PC-9 (cell line): ENCODE measurements around the gene PRRC1.

ENCODE experiments used
- EZH2 ChIP-seq: fragments of 200-600 bp; sonication (generic); IDR thresholded peaks from 2 replicates; pipeline ENCODE4 v1.8.0; 2017; ENCODE audit warnings: antibody characterized with exemption, low read depth
- TF ChIP-seq, protein P1 (sequence below): fragments of 200-600 bp; sonication (generic); conservative IDR thresholded peaks from 2 replicates; pipeline ENCODE4 v1.6.1; 2017; ENCODE audit warnings: mixed run types, antibody characterized with exemption, mild to moderate bottlenecking, moderate library complexity

- TF ChIP-seq, protein P1, sequence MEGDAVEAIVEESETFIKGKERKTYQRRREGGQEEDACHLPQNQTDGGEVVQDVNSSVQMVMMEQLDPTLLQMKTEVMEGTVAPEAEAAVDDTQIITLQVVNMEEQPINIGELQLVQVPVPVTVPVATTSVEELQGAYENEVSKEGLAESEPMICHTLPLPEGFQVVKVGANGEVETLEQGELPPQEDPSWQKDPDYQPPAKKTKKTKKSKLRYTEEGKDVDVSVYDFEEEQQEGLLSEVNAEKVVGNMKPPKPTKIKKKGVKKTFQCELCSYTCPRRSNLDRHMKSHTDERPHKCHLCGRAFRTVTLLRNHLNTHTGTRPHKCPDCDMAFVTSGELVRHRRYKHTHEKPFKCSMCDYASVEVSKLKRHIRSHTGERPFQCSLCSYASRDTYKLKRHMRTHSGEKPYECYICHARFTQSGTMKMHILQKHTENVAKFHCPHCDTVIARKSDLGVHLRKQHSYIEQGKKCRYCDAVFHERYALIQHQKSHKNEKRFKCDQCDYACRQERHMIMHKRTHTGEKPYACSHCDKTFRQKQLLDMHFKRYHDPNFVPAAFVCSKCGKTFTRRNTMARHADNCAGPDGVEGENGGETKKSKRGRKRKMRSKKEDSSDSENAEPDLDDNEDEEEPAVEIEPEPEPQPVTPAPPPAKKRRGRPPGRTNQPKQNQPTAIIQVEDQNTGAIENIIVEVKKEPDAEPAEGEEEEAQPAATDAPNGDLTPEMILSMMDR = no peak
- TF ChIP-seq EZH2 = no peak
Observed at GRCh38 chr5:127518319-127518621, 830 bp downstream of the PRRC1 start.
